Stimulated activated naive CD8-positive, alpha-beta T cell treated with anti-CD3 and anti-CD28 coated beads, Interleukin-15, amount 100 ng/mL, for 72 hours (primary cell): Measurements from ENCODE around the gene SMYD3.
A peak's percentile ranks its signal among the peaks of the same experiment; 100 is the strongest.

ENCODE experiments used
- ATAC-seq: fragments of 150-1000 bp; cut with Tn5 transposase; 2 replicates; pipeline ENCODE4 v1.10.0; 2021; ENCODE audit warnings: mild to moderate bottlenecking, moderate library complexity
- DNase-seq, 2 donors: peaks; one replicate each; pipeline ENCODE4 v3.0.0; 2021 to 2022
- H3K27ac Mint-ChIP-seq, 2 donors: one replicate each; pipeline ENCODE4 v1.8.0; 2022; ENCODE audit warnings: mild to moderate bottlenecking in 2 of 2, mixed read lengths in 2 of 2, moderate library complexity in 2 of 2
- H3K27me3 Mint-ChIP-seq: one replicate; pipeline ENCODE4 v1.8.0; 2022; ENCODE audit warnings: mixed read lengths
- H3K4me1 Mint-ChIP-seq: one replicate; pipeline ENCODE4 v1.8.0; 2022; ENCODE audit warnings: mild to moderate bottlenecking, mixed read lengths
- H3K4me3 Mint-ChIP-seq, 2 donors: one replicate each; pipeline ENCODE4 v1.8.0; 2022; ENCODE audit warnings: mild to moderate bottlenecking in 2 of 2, mixed read lengths in 2 of 2, moderate library complexity in 1 of 2
- H3K9me3 Mint-ChIP-seq, 2 donors: one replicate each; pipeline ENCODE4 v1.8.0; 2022; ENCODE audit warnings: mixed read lengths in 2 of 2

SMYD3 gene

DNA sequence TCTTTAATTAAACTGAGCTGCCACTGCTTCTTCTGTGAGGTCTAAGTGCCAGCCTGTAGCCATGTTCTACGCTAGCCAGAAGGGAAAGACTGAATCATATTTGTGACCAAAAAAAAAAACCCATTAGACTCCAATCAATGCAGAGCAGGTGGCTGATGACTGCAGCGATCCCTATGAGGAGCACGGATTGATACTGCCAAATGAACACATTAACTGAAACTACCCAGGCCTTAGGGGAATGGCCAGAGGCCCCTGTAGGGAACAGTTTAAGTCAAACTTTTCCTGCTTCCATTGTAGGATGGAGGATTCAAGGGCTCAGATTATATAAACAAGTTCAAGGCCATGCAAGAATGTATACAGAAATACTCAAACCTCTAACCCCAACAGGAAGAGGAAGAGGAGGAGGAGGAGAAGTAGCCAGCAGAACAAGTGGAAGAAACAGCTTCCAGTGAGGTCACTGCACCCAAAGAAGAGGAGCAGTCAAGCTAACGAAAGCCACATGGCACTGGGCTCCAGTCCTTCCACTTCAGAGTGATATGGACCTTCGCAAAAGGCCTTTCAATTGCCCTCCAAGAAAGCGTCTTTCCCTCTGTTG is 328.3 kb downstream of the SMYD3 start:
- ATAC-seq: no peak
- peaks cover 11% of the 10 kb centered on the region for H3K4me1 Mint-ChIP-seq
- H3K4me3 Mint-ChIP-seq: no peak overlapping the region
- no peak overlapping the region for H3K27ac Mint-ChIP-seq
- DNase-seq: no peak
- no peaks in the 10 kb centered on the region for H3K9me3 Mint-ChIP-seq
- no peaks in the 10 kb centered on the region for H3K27me3 Mint-ChIP-seq

DNA sequence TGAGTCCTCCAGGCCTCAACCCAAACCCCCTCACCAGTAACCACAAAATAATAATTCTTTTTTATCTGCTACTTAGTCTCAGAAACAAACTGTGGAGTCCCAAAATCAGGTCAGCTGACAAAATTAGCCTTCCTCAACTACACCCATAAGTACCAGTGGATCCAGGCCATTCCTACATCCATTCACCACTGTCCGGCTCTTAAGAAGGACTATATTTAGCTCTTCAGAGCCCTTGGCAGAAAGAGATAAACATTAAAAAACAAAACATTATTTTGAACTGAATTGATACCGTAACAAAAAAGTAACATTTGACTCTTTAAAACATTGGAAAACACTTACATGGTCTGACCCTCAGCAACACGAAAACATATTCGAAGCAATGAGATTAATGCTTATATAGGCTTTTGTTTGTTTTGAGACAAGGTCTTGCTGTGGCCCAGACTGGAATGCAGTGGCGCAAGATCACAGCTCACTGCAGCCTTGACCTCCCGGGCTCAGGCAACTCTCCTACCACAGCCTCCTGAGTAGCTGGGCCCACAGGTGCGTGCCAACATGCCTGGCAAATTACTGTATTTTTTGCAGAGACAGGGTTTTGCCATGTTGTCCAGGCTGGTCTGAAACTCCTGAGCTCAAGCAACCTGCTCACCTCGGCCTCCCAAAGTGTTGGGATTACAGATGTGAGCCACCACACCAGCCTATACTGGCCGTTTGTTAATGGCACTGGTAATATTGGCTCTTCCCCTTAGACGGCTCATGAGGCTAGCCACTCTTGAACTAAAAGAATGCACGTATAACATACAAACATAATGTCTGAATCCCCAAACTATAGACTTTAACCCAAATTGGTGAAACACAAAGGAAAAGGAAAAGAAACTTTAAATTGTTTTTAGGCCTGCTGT is 330.7 kb downstream of the SMYD3 start:
- DNase-seq: no peak
- Mint-ChIP-seq H3K4me3 (no peak overlapping the region), H3K27ac (no peak overlapping the region), H3K4me1 (no peaks in the 10 kb centered on the region), H3K9me3 (peaks cover 0 to 6% of the 10 kb centered on the region in 2 donors), H3K27me3 (no peaks in the 10 kb centered on the region)
- ATAC-seq: no peak

DNA sequence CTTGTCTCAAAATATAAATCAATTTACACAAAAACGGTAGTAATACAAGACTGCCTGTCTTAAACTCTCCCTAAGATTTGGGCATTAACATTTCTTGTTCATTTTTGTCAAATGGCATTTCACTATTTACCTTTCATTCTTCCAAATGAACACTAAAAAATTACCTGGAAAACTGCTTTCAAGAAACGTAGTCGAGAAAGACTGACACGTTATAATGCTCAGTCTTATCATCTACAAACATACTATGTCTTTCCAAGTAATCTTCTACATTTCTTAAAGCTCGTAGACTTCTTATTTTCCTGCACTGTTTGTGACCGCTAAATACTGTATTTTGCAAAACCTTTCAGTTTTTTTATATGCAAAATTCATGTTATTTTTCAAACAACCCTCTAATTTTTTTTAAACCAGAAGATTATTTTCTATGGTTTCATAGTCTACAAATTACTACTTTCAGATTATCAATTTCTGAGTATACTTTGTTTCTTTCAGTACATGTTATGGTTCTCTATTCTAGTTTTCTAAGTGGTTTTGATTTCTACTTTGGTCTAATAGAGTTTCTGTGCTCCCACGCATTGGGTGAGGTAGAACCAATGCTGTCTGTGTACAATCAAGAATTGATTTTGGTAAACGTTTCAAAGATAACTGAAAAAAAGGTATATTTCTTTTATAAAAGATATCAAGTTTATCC is 336.4 kb downstream of the SMYD3 start:
- Mint-ChIP-seq H3K4me1 (no peaks in the 10 kb centered on the region), H3K27me3 (no peaks in the 10 kb centered on the region), H3K9me3 (peaks cover 0 to 6% of the 10 kb centered on the region in 2 donors), H3K4me3 (no peak overlapping the region), H3K27ac (no peak overlapping the region)
- ATAC-seq: no peak
- no peak for DNase-seq

- Mint-ChIP-seq H3K4me3 (no peak overlapping the region), H3K4me1 (no peaks in the 10 kb centered on the region), H3K27me3 (no peaks in the 10 kb centered on the region), H3K27ac (no peak overlapping the region), H3K9me3 (peaks cover 0 to 6% of the 10 kb centered on the region in 2 donors)
- no peak for ATAC-seq
- no peak for DNase-seq
Measured at GRCh38 chr1:246169486-246169885, 337.6 kb downstream of the SMYD3 start.

DNA sequence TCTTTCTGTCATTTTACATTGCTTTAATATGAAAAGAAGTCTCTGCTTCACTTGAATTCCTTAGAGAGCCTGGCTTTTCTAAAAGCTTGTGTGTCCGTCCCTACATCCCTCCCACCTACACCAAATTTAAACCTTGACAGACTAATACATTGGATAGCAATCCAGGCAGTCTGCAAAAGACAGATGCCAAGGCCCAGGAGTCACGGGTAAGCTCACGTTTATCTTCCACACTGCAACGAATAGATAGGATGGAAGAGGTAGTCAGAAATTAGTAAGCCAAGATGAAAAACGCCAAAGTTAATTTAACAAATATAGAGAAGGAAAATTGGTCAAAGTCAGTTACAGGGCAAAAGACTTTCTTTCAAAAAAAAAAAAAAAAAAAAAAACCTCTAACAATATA is 338.1 kb downstream of the SMYD3 start:
- Mint-ChIP-seq H3K27me3 (no peaks in the 10 kb centered on the region), H3K9me3 (peaks cover 0 to 6% of the 10 kb centered on the region in 2 donors), H3K4me1 (no peaks in the 10 kb centered on the region), H3K4me3 (no peak overlapping the region), H3K27ac (no peak overlapping the region)
- ATAC-seq (no peak), DNase-seq (no peak)

DNA sequence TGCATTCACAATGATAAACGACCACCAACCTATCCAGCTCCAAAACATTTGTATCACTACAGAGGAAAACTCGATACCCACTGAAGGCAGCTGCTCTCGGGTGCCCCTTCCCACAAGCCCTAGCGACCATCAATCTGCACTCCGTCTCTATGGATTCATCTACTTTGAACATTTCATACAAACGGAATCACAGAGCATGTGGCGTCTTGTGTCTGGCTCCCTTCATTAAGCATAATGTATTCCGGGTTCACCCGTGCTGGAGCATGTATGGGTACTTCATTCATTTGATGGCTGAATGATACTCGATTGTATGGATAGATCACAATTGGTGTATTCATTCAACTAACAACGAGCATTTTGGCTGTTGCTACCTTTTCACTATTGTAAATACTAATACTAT is 340.2 kb downstream of the SMYD3 start:
- Mint-ChIP-seq H3K4me1 (no peaks in the 10 kb centered on the region), H3K27ac (no peak overlapping the region), H3K9me3 (no peaks in the 10 kb centered on the region), H3K27me3 (no peaks in the 10 kb centered on the region), H3K4me3 (no peak overlapping the region)
- DNase-seq (no peak), ATAC-seq (no peak)

DNA sequence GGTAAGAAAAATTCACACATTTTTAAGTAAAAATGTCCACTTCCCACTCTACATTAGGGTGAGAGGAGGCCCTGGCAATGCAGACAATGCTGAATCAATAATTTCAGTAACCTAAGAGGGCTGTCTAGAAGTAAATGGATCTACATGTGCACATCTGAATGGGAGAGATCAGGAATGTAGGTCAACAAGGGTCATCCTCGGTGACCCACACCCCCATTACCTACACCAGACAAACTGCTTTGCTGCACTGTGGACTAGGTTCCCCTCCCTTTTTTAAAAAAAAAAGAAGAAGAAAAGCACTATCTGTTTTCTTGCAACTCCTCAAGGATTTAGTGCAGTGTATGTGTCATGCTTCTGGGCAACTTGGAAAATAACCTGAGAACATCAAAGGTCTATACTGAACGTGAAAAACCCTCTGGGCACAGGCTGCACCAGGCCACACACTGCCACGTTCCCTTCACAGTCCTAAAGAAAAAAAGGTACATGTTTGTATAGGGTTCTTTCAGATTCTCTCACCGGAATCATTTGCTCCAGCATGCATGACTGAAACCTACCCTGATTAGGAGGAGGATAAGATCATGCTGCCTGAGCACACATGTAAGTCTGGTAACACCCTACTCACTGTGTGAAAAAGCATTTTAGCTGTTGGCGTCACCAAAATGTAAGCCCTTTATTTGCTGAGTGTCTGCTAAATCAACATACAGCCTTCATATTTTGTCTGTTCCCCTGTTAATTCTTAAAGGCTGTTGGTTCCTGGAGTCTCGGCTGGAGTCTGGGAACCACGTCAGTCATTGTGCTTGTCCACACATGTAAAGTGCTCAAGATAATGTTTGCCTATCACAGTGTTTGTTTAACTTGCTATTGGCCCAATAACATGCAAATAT is 341.0 kb downstream of the SMYD3 start:
- Mint-ChIP-seq H3K27me3 (no peaks in the 10 kb centered on the region), H3K4me3 (no peak overlapping the region), H3K27ac (no peak overlapping the region), H3K9me3 (no peaks in the 10 kb centered on the region), H3K4me1 (no peaks in the 10 kb centered on the region)
- DNase-seq (no peak), ATAC-seq (no peak)

DNA sequence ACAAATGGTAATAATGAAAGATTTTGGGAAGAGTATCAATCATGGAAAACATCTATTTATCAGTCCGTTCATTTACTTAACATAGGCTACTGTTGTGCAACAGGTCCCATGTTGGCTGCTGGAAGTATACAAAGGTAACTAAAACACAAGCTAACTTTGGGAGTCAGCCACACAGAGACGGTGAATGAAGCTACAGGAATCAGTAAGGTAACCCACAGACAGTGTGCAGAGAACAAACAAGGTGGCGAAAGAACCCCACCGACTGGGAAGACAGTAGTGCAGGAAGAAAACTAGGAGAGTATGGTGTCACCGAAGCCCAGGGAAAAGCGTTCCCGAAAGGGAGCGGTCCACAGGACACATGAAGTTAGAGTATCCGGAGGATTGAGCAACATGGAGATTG is 342.3 kb downstream of the SMYD3 start:
- ATAC-seq (no peak), DNase-seq (no peak)
- no peaks in the 10 kb centered on the region for H3K9me3 Mint-ChIP-seq
- no peaks in the 10 kb centered on the region for H3K4me1 Mint-ChIP-seq
- no peak overlapping the region for H3K4me3 Mint-ChIP-seq
- H3K27ac Mint-ChIP-seq: no peak overlapping the region
- H3K27me3 Mint-ChIP-seq: no peaks in the 10 kb centered on the region

GRCh38 chr1:246162560-246162959 is 344.5 kb downstream of the SMYD3 start:
- H3K4me1 Mint-ChIP-seq: no peaks in the 10 kb centered on the region
- DNase-seq (no peak), ATAC-seq (no peak)
- H3K9me3 Mint-ChIP-seq: no peaks in the 10 kb centered on the region
- H3K27me3 Mint-ChIP-seq: no peaks in the 10 kb centered on the region
- H3K4me3 Mint-ChIP-seq: no peak overlapping the region
- no peak overlapping the region for H3K27ac Mint-ChIP-seq

DNA sequence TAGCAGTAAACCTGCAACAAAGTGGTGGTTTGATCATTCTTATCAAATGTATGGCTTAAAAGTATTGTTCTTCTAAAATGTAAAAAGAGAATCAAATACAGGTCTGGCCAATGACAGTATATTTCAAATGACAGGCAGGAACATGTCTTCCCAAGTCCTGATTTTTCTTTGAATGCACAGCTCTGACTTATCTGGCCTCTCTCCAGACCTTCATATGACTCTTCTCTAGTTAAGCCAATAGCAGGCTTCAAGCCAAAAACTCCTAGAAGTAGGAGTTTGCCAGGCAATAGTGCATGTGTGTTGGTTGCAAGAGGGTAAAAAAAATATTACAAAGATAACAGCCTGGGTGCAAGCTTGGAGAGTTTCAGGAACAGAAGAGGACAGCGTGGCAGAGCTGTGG is 345.5 kb downstream of the SMYD3 start:
- Mint-ChIP-seq H3K4me1 (no peaks in the 10 kb centered on the region), H3K27ac (no peak overlapping the region), H3K9me3 (no peaks in the 10 kb centered on the region), H3K4me3 (no peak overlapping the region), H3K27me3 (no peaks in the 10 kb centered on the region)
- DNase-seq (no peak), ATAC-seq (no peak)

- Mint-ChIP-seq H3K4me3 (no peak overlapping the region), H3K9me3 (no peaks in the 10 kb centered on the region), H3K27ac (no peak overlapping the region), H3K4me1 (no peaks in the 10 kb centered on the region), H3K27me3 (no peaks in the 10 kb centered on the region)
- ATAC-seq (no peak), DNase-seq (no peak)
Measured at GRCh38 chr1:246160905-246161304, 346.2 kb downstream of the SMYD3 start.

- Mint-ChIP-seq H3K27me3 (no peaks in the 10 kb centered on the region), H3K27ac (peak overlapping the region in 1 of 2 donors; percentile 83), H3K9me3 (no peaks in the 10 kb centered on the region), H3K4me1 (no peaks in the 10 kb centered on the region), H3K4me3 (no peak overlapping the region)
- ATAC-seq (no peak), DNase-seq (no peak)
Measured at GRCh38 chr1:246160374-246160773, 346.7 kb downstream of the SMYD3 start.

GRCh38 chr1:246159279-246160227 is 347.5 kb downstream of the SMYD3 start:
- H3K4me3 Mint-ChIP-seq: no peak overlapping the region
- no peaks in the 10 kb centered on the region for H3K4me1 Mint-ChIP-seq
- no peak for ATAC-seq
- H3K9me3 Mint-ChIP-seq: no peaks in the 10 kb centered on the region
- no peak for DNase-seq
- no peaks in the 10 kb centered on the region for H3K27me3 Mint-ChIP-seq
- peak overlapping the region in 1 of 2 donors; percentile 87 for H3K27ac Mint-ChIP-seq

DNA sequence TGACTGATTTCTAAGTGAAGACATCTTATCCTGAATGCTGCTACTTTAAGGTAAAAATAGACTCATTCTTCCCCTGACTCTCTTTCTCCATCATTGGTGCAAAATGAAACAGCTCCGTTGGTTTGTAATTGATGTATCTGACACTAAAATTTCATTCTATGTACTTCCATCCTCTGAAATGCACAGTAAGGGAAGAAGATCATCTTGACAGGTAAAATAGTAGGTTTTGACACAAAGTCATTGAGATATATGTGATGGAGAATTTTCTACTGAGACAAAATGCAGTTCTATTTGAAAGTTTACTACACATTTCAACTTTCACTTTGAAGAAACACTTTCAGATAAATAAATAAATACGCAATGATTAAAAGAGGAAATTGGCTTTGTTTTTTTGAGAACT is 348.9 kb downstream of the SMYD3 start:
- peak overlapping the region in 1 of 2 donors; percentile 13 for H3K27ac Mint-ChIP-seq
- DNase-seq (no peak), ATAC-seq (no peak)
- H3K4me3 Mint-ChIP-seq: no peak overlapping the region
- H3K27me3 Mint-ChIP-seq: no peaks in the 10 kb centered on the region
- no peaks in the 10 kb centered on the region for H3K9me3 Mint-ChIP-seq
- H3K4me1 Mint-ChIP-seq: no peaks in the 10 kb centered on the region
